Measurements from ENCODE around the gene CES3. TPM values are rescaled to one million over a fixed set of nuclear protein-coding genes. Genes with fewer than 3 reads are reported as not detected.
A peak's percentile ranks its signal among the peaks of the same experiment; 100 is the strongest.

The CES3 gene
- total RNA-seq, 4 donors from 2014 or later: 0.21 to 9.2 (median 0.81) TPM

- Histone ChIP-seq H3K4me3 (no peak overlapping the region), H3K36me3 (peaks cover 0 to 3% (median 0%) of the 10 kb centered on the region in 3 donors), H3K9me3 (no peaks in the 10 kb centered on the region), H3K4me1 (no peaks in the 10 kb centered on the region), H3K27me3 (no peaks in the 10 kb centered on the region), H3K27ac (no peak overlapping the region)
- TF ChIP-seq POLR2A (IDR thresholded peaks at IDR 0.05): no peak
- TF ChIP-seq CTCF (IDR thresholded peaks at IDR 0.05): no peak
- TF ChIP-seq EP300 (IDR thresholded peaks at IDR 0.05): no peak
- WGBS, 2 donors: 75 to 79% methylated on average over 12 of the region's 12 CpGs
- no peak for DNase-seq (ENCODE audit: low spot score in 2 of 2)
Measured at GRCh38 chr16:67006930-67007658, 46.0 kb downstream of the CES3 start.

DNA sequence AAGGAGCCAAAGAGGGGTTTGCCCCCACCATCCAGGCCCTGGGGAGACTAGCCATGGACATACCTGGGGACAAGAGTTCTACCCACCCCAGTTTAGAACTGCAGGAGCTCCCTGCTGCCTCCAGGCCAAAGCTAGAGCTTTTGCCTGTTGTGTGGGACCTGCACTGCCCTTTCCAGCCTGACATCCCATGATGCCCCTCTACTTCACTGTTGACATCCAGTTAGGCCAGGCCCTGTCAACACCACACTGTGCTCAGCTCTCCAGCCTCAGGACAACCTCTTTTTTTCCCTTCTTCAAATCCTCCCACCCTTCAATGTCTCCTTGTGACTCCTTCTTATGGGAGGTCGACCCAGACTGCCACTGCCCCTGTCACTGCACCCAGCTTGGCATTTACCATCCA, 48.1 kb downstream of the CES3 start:
- no peak overlapping the region for H3K27ac ChIP-seq
- H3K4me3 ChIP-seq: no peak overlapping the region
- H3K9me3 ChIP-seq: no peaks in the 10 kb centered on the region
- H3K27me3 ChIP-seq: no peaks in the 10 kb centered on the region
- TF ChIP-seq EP300 (IDR thresholded peaks at IDR 0.05) (no peak), POLR2A (IDR thresholded peaks at IDR 0.05) (no peak), CTCF (IDR thresholded peaks at IDR 0.05) (no peak)
- no peak for DNase-seq (ENCODE audit: low spot score in 2 of 2)
- H3K36me3 ChIP-seq: peaks cover 0 to 3% (median 0%) of the 10 kb centered on the region in 3 donors
- WGBS, 2 donors: 65 to 84% methylated on average over 1 of the region's 1 CpG
- peaks cover 0 to 12% (median 7%) of the 10 kb centered on the region in 4 donors for H3K4me1 ChIP-seq

DNA sequence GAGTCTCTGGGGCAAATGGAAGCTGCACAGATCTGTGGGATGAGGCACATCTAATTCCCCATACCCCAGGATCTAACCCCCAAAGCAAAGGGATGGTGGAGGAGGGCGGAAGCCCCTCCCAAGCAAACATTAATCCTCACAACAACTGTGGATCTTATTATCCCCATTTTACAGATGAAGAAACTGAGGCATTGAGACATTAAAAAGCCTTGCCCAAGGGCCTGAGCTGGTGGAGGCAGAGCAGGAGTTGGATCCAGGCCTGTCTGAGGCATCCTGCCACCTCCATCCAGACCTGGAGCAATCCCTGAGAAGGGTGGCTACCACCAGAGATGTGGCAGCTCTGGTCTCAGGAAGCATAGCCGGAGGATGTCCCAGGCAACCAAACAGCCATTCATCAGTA, 50.2 kb downstream of the CES3 start:
- WGBS, 2 donors: 90 to 100% methylated on average over 2 of the region's 2 CpGs
- no peak for DNase-seq (ENCODE audit: low spot score in 2 of 2)
- H3K36me3 ChIP-seq: no peaks in the 10 kb centered on the region
- H3K4me3 ChIP-seq: no peak overlapping the region
- no peak for TF ChIP-seq POLR2A (IDR thresholded peaks at IDR 0.05)
- no peak for TF ChIP-seq CTCF (IDR thresholded peaks at IDR 0.05)
- no peak for TF ChIP-seq EP300 (IDR thresholded peaks at IDR 0.05)
- H3K27me3 ChIP-seq: no peaks in the 10 kb centered on the region
- no peak overlapping the region for H3K27ac ChIP-seq
- H3K9me3 ChIP-seq: no peaks in the 10 kb centered on the region
- H3K4me1 ChIP-seq: peaks cover 0 to 22% (median 10%) of the 10 kb centered on the region in 4 donors

- 10 to 13% methylated on average over 14 to 21 of the region's 21 CpGs for WGBS, 2 donors
- no peaks in the 10 kb centered on the region for H3K27me3 ChIP-seq
- TF ChIP-seq POLR2A (IDR thresholded peaks at IDR 0.05): no peak
- no peak for TF ChIP-seq EP300 (IDR thresholded peaks at IDR 0.05)
- no peak for TF ChIP-seq CTCF (IDR thresholded peaks at IDR 0.05)
- H3K4me1 ChIP-seq: peaks cover 0 to 22% (median 10%) of the 10 kb centered on the region in 4 donors
- H3K27ac ChIP-seq: peak overlapping the region; percentile 78 to 82 (median 80)
- H3K36me3 ChIP-seq: no peaks in the 10 kb centered on the region
- DNase-seq (ENCODE audit: low spot score in 2 of 2): no peak
- H3K9me3 ChIP-seq: no peaks in the 10 kb centered on the region
- H3K4me3 ChIP-seq: peak overlapping the region; percentile 36 to 62 (median 58)
Measured at GRCh38 chr16:67013233-67013822, 52.3 kb downstream of the CES3 start.
